Stimulated activated CD4-positive, alpha-beta T cell treated with anti-CD3 and anti-CD28 coated beads, Interleukin-12 subunit alpha, Interleukin-12 subunit beta, amount 100 ng/mL, for 4 hours (primary cell): ENCODE measurements around the gene CDKN2D.
"Not testable (repeated sequence)": the region's sequence is repeated elsewhere in the genome, so short reads cannot be mapped to it uniquely, and the experiment has no call there.

Experiments
- DNase-seq: peaks from one replicate; pipeline ENCODE4 v3.0.0-alpha.2; 2020

Gene CDKN2D

DNA sequence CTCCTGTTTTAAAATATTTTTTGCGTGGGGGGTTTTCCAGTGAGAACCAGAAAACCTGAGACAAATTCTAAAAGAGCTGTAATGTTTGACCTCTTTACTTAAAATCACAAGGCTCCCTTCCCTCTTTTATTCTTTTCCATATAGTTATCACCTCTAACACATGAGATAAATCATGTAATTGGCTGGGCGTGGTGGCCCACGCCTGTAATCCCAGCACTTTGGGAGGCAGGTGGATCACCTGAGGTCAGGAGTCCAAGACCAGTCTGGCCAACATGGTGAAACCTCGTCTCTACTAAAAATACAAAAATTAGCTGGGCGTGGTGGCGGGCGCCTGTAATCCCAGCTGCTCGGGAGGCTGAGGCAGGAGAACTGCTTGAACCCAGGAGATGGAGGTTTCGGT, 17.8 kb downstream of the CDKN2D start:
- DNase-seq = not testable (repeated sequence)

GRCh38 chr19:10550336-10550735, 18.4 kb downstream of the CDKN2D start:
- DNase-seq = no peak

DNA sequence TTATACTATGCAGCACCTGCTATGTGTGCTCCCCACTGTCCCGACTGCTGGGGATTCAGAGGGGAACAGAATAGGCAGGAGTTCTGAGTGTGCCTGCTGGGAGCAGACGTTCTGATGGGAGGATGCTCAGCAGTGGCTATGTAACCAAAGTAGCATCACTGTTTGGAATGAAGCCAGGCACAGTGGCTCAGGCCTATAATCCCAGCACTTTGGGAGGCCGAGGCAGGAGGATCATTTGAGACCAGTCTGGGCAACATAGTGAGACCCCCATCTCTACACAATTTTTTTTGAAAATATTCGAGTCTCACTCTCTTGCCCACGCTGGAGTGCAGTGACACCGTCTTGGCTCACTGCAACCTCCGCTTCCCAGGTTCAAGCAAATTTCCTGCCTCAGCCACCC, 19.0 kb downstream of the CDKN2D start:
- DNase-seq = no peak

DNA sequence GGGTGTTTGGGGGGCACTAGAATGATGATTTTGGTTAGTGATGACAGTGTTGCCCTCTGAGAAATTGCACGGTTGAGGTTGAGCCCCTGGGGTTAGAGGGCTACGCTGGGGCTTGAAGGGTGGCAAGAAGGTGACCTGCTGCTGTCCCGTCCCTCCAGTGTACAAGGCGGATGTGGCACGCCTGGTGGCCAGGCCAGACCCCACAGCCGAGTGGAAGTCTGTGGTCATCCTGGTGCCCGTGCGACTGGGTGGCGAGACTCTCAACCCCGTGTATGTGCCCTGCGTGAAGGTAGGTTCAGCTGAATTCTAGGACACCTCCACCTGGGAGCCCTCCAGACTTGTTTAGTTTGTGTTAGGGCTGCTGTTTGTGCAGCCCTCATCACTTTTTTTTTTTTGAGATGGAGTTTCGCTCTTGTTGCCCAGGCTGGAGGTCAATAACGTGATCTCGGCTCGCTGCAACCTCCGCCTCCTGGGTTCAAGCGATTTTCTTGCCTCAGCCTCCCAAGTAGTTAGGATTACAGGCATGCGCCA, 20.0 kb downstream of the CDKN2D start:
- DNase-seq = no peak

GRCh38 chr19:10546817-10547216, 22.0 kb downstream of the CDKN2D start:
- no peak for DNase-seq

DNA sequence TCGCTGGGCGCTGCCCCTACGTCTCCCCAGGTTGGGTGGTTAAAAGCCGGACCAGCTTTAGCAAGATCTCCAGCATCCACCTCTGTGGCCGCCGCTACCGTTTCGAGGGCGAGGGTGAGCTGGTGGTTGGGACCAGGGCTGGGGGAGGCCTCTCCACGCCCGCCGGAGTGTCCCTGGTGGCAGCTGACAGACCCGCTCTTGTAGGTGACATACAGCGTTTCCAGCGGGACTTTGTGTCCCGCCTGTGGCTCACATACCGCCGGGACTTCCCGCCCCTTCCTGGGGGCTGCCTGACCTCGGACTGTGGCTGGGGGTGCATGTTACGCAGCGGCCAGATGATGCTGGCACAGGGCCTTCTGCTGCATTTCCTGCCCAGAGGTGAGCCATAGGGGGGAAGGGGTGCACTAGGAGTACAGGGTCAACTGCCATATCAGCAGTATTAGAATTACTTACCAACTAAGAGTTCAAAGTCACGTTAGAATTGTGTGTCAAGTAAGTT, 24.0 kb downstream of the CDKN2D start:
- no peak for DNase-seq

DNA sequence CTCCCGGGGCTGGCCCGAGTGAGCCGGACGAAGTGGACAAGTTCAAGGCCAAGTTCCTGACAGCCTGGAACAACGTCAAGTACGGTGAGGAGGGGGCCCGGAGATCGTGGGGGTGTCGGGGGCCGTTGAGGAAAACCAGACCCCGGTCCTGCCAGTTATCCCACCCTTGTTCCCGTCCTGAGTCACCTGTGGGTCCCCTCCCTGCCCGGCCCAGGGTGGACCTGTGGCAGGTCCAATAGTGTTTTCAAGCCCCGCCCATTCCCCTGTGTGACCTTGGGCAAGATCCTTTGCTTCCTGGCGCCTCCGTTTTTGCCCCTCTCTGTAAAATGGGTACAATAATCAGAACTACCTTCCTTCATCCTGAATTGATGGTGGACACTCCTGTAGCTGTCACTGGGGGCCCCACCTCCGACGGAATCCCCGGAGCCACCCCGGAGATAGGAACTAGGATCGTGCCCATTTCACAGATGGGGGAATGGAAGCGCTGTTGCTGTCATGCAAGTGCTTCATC, 24.5 kb downstream of the CDKN2D start:
- DNase-seq = no peak

DNA sequence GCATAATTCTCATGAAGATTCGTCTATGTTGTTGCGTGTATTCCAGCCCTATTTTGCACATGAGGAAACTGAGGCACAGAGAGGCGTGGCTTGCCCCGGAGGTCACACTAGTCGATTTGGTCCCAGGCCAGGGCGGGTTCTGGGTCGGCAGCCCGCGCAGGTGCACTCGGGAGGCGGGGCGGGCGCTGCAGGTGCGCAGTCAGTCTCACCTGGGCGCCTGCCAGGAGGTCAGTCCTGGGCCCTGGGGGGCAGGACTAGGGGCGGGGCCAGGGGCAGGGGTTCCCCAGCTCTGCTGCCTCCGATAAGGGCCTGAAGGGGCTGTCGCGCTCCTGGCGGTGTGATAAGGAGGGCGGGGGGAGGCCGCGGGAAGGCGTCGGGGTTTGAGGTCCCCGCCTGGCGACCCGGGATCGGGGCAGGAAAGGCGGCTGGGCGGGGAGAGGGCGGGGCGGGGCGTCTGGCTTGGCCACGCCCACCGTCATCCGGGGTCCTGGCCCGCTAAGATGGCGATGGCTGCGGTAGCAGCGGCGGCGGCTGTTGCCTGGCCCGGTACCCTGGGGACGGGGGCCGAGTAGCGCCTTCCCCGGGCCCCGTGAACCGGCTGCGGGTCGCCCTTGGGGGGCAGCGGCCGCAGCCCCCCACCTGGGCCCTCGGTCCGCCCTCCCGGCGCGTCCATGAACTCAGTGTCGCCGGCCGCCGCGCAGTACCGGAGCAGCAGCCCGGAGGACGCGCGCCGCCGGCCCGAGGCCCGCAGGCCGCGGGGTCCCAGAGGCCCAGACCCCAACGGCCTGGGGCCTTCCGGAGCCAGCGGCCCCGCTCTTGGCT, 25.1 kb downstream of the CDKN2D start, which contains the start of gene ATG4D:
Gene ATG4D (plus strand): TSS at position 485 of the 822 bp plus-strand sequence. CDS start 187 bp downstream, at position 672.
- DNase-seq = peak; percentile 80

- DNase-seq = no peak
Measured at GRCh38 chr19:10543059-10543419, 25.7 kb downstream of the CDKN2D start.

- DNase-seq = not testable (repeated sequence)
Measured at GRCh38 chr19:10539016-10539415, 29.8 kb downstream of the CDKN2D start.

- DNase-seq = no peak
Measured at GRCh38 chr19:10538204-10538983, 30.4 kb downstream of the CDKN2D start.

GRCh38 chr19:10537668-10538067, 31.1 kb downstream of the CDKN2D start:
- no peak for DNase-seq

- DNase-seq = no peak
Measured at GRCh38 chr19:10535613-10536012, 33.2 kb downstream of the CDKN2D start.

DNA sequence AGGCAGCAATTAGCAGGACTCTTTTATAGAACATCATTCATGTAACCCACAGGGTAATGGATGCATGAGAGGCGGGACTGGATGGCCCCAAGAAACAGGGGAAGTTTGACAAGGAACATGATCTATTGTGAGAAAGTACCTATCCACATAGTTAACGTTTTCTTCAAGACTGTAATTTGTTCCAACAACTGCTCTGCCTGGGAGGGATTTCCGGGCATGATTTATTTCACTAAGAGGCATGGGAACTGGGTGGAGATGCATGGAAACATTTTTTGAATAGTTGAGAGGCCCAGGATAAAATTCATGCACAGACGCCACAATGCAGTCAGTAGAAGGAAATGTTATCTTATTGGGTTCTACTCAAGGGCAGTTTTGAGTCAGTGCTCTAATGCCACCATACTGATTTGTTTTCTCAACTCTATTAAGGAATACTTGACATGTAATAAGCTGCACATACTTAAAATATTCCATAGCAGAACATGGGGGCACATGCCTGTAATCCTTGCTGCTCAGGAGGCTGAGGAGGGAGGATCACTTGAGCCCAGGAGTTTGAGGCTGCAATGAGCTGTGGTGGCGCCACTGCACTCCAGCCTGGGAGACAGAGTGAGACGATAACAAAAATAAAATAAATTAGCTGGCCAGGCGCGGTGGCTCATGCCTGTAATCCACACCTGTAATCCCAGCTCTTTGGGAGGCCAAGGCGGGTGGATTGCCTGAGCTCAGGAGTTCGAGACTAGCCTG, 35.0 kb downstream of the CDKN2D start:
- DNase-seq = no peak

- no peak for DNase-seq
Measured at GRCh38 chr19:10532457-10532856, 36.3 kb downstream of the CDKN2D start.

- not testable (repeated sequence) for DNase-seq
Measured at GRCh38 chr19:10526887-10527286, 41.9 kb downstream of the CDKN2D start.

- DNase-seq = no peak
Measured at GRCh38 chr19:10525636-10526035, 43.1 kb downstream of the CDKN2D start.

- DNase-seq = no peak
Measured at GRCh38 chr19:10523135-10523636, 45.6 kb downstream of the CDKN2D start.

GRCh38 chr19:10521461-10522171, 47.2 kb downstream of the CDKN2D start:
- DNase-seq = no peak

GRCh38 chr19:10520652-10521318, 48.0 kb downstream of the CDKN2D start:
- no peak for DNase-seq

DNA sequence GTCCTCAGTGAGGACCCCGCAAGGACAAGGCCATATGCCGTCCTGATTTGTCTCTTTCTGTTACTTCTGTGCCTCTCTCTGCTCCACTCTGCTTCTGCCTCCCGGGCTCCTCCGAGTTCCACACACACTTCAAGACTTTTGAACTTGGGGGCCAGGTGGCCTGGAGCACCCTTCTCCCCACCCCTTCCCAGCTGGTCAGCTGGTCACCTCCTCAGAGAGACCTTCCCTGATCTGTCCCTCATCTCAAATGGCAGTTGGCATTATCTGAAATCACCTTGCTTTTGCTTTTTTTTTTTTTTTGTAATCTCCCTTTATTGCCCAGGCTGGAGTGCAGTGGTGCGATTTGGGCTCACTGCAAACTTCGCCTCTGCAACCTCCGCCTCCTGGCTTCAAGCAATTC, 49.4 kb downstream of the CDKN2D start:
- DNase-seq = no peak
